Measurements from ENCODE around the gene ABLIM2.

DNA sequence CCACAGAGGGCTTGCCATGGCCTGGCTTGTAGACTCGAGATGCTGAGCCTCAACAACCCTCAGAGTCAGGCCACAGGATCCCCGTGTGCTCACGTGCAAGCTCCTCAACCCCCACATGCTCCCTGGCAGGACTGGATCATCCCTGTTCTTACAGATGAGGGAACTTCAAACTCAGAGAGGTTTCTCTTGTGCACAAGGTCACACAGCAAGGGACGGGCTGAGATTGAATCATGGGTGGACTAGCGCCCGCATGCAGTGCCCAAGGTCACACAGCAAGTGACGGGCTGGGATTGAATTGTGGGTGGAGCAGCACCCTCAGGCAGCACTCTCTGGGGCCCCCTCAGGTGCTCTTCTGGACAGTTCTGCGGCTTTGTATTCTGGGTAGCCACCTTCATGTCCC lies 158.4 kb downstream of the ABLIM2 start:
- no peak for TF ChIP-seq POLR2A (IDR thresholded peaks at IDR 0.05; ENCODE audit: low read depth, low read length)
- TF ChIP-seq, protein P1, sequence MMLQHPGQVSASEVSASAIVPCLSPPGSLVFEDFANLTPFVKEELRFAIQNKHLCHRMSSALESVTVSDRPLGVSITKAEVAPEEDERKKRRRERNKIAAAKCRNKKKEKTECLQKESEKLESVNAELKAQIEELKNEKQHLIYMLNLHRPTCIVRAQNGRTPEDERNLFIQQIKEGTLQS (IDR thresholded peaks at IDR 0.05; ENCODE audit: borderline replicate concordance, extremely low read depth, low read depth, low read length), result no peak
- no peak for TF ChIP-seq STAT3 (IDR thresholded peaks at IDR 0.05; ENCODE audit: low read depth, low read length)
- TF ChIP-seq RAD21 (IDR thresholded peaks at IDR 0.05; ENCODE audit: insufficient read depth, low read depth, low read length), result no peak
